ENCODE results near the gene ACLY.
"Not testable (repeated sequence)": the region's sequence is repeated elsewhere in the genome, so short reads cannot be mapped to it uniquely, and the experiment has no call there.

ACLY gene

DNA sequence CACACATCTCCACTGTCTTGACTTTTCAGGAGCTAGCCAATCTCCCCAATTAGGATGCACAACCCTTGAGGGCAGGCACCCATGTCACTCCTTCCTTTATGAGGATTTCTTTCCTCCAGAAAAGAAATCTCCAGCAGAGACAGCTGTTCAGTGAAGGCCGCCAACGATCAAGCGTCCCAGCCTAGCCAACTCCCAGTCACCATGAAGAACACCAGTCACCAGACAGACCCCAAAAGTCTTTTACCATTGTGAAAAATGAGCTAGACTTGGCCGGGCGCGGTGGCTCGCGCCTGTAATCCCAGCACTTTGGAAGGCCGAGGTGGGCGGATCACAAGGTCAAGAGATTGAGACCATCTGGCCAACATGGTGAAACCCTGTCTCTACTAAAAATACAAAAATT, 88.8 kb downstream of the ACLY start:
- DNase-seq (ENCODE audit: low read depth) = not testable (repeated sequence)

DNA sequence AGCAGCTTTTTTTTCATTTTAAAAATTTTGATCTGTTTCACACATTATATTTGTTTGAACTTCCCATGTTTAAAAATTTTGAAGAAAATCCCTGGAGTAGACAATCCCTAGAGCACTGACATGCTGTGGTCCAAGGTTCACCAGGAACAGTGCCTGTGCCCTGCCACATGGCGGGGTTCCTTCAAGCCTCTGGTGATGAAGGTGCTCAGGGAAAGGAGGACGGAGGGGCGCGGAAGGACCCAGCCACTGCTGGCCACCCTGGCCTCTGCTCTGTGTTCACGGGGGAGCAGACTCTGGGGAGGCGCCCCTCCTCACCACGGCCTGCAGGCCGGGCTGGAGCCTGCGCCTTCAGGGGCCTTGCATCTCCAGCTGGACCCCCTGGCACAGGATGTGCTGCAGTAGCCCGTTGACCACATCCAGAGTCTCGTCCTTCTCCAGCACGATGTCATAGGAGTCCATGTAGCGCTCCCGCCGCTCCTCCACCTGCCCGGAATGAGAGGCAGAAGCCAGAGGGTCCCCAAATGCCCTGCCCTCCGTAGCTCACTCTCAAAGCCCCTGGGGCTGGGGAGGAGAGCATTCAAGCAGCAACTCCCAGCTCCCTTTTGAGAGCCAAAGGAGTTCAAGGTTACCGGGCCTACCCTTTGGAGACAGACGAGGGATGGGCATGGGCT, 93.4 kb downstream of the ACLY start:
- DNase-seq (ENCODE audit: low read depth) = no peak

DNA sequence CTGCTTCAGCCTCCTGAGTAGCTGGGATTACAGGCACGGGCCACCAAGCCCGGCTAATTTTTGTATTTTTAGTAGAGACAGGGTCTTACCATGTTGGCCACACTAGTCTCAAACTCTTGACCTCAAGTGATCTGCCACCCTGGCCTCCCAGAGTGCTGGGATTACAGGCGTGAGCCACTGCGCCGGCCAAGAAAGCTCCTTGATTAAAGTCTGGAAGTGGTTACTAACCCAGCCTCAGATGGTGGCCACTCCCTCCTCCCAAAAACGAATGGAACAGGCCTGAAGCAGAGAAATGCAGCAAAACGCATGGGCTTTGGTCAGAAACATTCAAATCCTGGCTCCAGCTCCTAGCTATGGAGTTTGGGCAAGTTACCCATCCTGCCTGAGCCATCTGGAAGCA, 94.7 kb downstream of the ACLY start:
- DNase-seq (ENCODE audit: low read depth) = no peak

DNA sequence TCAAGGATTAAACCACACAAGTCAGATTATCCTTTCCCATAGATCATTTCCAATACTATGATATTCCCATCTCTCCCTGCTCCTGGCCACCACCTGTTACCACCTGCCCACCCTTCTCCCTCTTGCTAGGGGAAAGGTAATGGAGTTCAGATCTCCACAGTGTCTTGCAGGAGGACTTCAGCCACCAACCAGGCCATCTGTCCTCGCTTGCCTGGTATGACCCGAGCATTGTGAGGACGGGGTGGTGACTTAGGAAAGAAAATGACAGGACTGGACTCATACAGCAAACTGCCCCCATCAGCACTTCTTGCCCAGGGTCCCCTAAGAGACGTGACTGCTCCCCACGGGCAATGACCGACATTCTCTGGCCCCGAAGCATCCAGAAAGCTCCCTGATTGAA, 95.2 kb downstream of the ACLY start:
- no peak for DNase-seq (ENCODE audit: low read depth)

DNA sequence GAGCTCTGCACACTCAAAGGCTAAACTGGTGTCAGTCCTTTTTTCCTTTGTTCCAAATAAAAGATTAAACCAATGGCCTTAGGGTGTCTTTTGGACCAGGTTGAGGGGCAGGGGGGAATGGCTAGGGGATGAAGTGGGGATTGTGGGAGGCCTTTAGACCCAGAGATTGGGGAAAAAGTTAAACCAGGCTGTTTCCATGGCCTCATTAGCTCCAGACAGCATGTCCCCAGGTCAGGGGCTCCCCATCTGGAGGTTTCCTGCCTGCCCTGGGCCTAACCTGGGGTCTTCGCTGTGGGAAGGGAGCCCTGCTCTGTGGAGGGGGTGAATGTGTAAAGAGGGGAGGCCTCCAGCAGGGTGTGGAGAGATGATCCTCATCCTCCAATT, 95.6 kb downstream of the ACLY start:
- DNase-seq (ENCODE audit: low read depth) = no peak

DNA sequence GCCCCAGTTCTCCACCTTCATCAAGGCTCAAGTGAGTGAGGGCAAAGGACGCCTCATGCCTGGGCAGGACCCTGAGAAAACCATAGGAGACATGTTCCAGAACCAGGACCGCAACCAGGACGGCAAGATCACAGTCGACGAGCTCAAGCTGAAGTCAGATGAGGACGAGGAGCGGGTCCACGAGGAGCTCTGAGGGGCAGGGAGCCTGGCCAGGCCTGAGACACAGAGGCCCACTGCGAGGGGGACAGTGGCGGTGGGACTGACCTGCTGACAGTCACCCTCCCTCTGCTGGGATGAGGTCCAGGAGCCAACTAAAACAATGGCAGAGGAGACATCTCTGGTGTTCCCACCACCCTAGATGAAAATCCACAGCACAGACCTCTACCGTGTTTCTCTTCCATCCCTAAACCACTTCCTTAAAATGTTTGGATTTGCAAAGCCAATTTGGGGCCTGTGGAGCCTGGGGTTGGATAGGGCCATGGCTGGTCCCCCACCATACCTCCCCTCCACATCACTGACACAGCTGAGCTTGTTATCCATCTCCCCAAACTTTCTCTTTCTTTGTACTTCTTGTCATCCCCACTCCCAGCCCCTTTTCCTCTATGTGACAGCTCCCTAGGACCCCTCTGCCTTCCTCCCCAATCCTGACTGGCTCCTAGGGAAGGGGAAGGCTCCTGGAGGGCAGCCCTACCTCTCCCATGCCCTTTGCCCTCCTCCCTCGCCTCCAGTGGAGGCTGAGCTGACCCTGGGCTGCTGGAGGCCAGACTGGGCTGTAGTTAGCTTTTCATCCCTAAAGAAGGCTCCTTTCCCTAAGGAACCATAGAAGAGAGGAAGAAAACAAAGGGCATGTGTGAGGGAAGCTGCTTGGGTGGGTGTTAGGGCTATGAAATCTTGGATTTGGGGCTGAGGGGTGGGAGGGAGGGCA, 96.3 kb downstream of the ACLY start:
- DNase-seq (ENCODE audit: low read depth) = no peak

DNA sequence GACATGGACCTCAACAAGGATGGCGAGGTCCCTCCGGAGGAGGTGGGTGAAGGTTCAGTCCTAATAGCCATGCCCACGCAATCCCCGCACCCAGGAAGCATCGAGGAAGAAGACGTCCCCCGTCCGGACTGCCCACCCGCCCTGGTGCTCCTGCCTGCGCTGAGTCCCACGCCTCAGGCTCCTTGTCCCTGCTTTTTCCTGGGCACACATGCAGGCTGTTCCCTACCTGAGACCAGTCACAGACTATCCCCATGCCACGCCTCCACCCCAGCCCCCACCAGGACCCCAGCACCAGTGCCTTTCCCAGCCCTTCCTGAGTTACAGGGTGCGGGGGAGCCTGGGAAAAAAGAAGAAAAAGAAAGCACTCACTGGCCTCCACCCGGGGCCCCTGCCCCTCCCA, 97.0 kb downstream of the ACLY start:
- DNase-seq (ENCODE audit: low read depth) = no peak

DNA sequence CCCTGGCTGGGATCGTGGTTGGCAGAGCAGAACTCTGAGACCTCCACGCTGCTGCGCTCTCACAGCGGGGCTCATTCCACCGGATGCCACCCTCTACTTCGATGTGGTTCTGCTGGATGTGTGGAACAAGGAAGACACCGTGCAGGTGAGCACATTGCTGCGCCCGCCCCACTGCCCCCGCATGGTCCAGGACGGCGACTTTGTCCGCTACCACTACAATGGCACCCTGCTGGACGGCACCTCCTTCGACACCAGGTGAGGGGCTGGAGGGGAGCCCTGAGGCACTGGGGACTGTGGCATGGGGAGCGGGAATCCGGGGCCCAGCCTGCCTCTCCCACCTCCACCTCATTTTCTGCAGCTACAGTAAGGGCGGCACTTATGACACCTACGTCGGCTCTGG, 100.7 kb downstream of the ACLY start:
- DNase-seq (ENCODE audit: low read depth) = no peak

All from stimulated activated CD8-positive, alpha-beta memory T cell treated with anti-CD3 and anti-CD28 coated beads, Interleukin-15, amount 100 ng/mL, for 1 hour (primary cell).